HCT116 (cell line): ENCODE results near the gene VANGL1. TPM values are rescaled to one million over a fixed set of nuclear protein-coding genes. Genes with fewer than 3 reads are reported as not detected.

ENCODE experiments used
- ATAC-seq: fragments of 200-7000 bp; cut with Tn5 transposase; 2 replicates; pipeline ENCODE4 v1.9.1; 2020; ENCODE audit warnings: mild to moderate bottlenecking, moderate library complexity
- BruUV-seq: library from RNA; stranded (reverse); fragments of 400-500 nt; replicated peaks from 2 replicates; lab custom pipeline; 2021; lab: Mats Ljungman, UMichigan
- CTCF ChIA-PET: fragments of 300-600 bp; sonication (Branson Sonifier 250); formaldehyde crosslinking; loops from one replicate; lab custom pipeline; 2021; ENCODE audit warnings: antibody characterized with exemption; lab: Charles Lee
- POLR2A ChIA-PET: fragments of 300-600, 350-600 bp; sonication (Branson Sonifier 250); formaldehyde crosslinking; loops from one replicate; lab custom pipeline; 2021; ENCODE audit warnings: antibody characterized with exemption; lab: Charles Lee
- RAD21 ChIA-PET, 2 experiments: fragments of 300-600 bp; sonication (Branson Sonifier 250); formaldehyde crosslinking; loops; one replicate each; lab custom pipeline; 2023; ENCODE audit warnings: low total read pairs in 2 of 2; ENCODE audit not compliant: uncharacterized antibody in 2 of 2, unreplicated experiment in 2 of 2, low non-redundant PET in 1 of 2; lab: Charles Lee
- DNase-seq: peaks from one replicate; pipeline ENCODE4 v3.0.0-alpha.2; 2010; ENCODE audit warnings: low read depth, low spot score
- H2AFZ ChIP-seq: fragments of 200-600 bp; shearing (Covaris generic), sonication (generic); 2 replicates; pipeline ENCODE4 v1.6.1; 2017; ENCODE audit warnings: low read depth, mixed run types, mixed read lengths, antibody characterized with exemption, low read length; ENCODE audit not compliant: poor library complexity, severe bottlenecking
- H3K27ac ChIP-seq: 2 replicates; pipeline ENCODE4 v1.5.1; 2012; ENCODE audit warnings: low read depth, low read length
- H3K27me3 ChIP-seq: fragments of 200-600 bp; sonication (generic); 2 replicates; pipeline ENCODE4 v1.6.1; 2016; ENCODE audit warnings: mixed run types, low read length, mixed read lengths; ENCODE audit not compliant: insufficient read depth
- H3K36me3 ChIP-seq, 2 experiments: fragments of 200-500 bp in 1 of 2; fragments of 200-600 bp in 1 of 2; sonication (Bioruptor generic) in 1 of 2; sonication (generic) in 1 of 2; 2 replicates each; pipeline versions ENCODE4 v1.5.1 to v1.6.1; 2014 to 2016; ENCODE audit warnings: low read length in 2 of 2, inconsistent platforms in 1 of 2, mixed read lengths in 1 of 2, mixed run types in 1 of 2; ENCODE audit not compliant: insufficient read depth in 2 of 2, control insufficient read depth in 1 of 2
- H3K4me1 ChIP-seq, 2 experiments: fragments of 200-600 bp in 1 of 2; sonication (generic) in 1 of 2; 2 replicates each; pipeline versions ENCODE4 v1.5.1 to v1.6.1; 2012 to 2017; ENCODE audit warnings: low read length in 2 of 2, inconsistent platforms in 1 of 2, mild to moderate bottlenecking in 1 of 2, mixed read lengths in 1 of 2, mixed run types in 1 of 2, moderate library complexity in 1 of 2; ENCODE audit not compliant: insufficient read depth in 2 of 2, control insufficient read depth in 1 of 2
- H3K4me2 ChIP-seq: fragments of 200-600 bp; sonication (generic); 2 replicates; pipeline ENCODE4 v1.6.1; 2017; ENCODE audit warnings: mixed run types, low read length, mixed read lengths
- H3K4me3 ChIP-seq, 2 experiments: fragments of 200-600 bp in 1 of 2; sonication (generic) in 1 of 2; replicated peaks in 1 of 2; 2 replicates each; pipeline ENCODE4 v1.5.1; 2011 to 2016; ENCODE audit warnings: low read length in 2 of 2, control low read depth in 1 of 2, low read depth in 1 of 2, mild to moderate bottlenecking in 1 of 2, mixed read lengths in 1 of 2, mixed run types in 1 of 2
- H3K79me2 ChIP-seq: fragments of 200-600 bp; sonication (generic); 2 replicates; pipeline ENCODE4 v1.6.1; 2017; ENCODE audit warnings: mild to moderate bottlenecking, mixed run types, low read length, moderate library complexity, mixed read lengths; ENCODE audit not compliant: insufficient read depth
- H3K9ac ChIP-seq: fragments of 200-600 bp; sonication (generic); 2 replicates; pipeline ENCODE4 v1.6.1; 2016; ENCODE audit warnings: low read length, mixed read lengths
- H3K9me2 ChIP-seq: fragments of 200-600 bp; sonication (generic), shearing (Covaris generic); 2 replicates; pipeline ENCODE4 v1.6.1; 2017; ENCODE audit warnings: mixed run types, mild to moderate bottlenecking, moderate library complexity; ENCODE audit not compliant: insufficient read depth
- H3K9me3 ChIP-seq, 2 experiments: fragments of 200-500 bp in 1 of 2; fragments of 200-600 bp in 1 of 2; sonication (Bioruptor generic) in 1 of 2; sonication (generic) in 1 of 2; 2 replicates each; pipeline ENCODE4 v1.6.1; 2014 to 2017; ENCODE audit warnings: low read length in 2 of 2, mixed read lengths in 2 of 2, inconsistent platforms in 1 of 2, low read depth in 1 of 2, mild to moderate bottlenecking in 1 of 2, mixed run types in 1 of 2, moderate library complexity in 1 of 2; ENCODE audit not compliant: control insufficient read depth in 1 of 2, insufficient read depth in 1 of 2
- H4K20me1 ChIP-seq: fragments of 200-600 bp; sonication (generic), shearing (Covaris generic); 2 replicates; pipeline ENCODE4 v1.6.1; 2017; ENCODE audit warnings: mixed run types, mild to moderate bottlenecking, moderate library complexity; ENCODE audit not compliant: insufficient read depth
- ATF3 ChIP-seq: IDR thresholded peaks from 2 replicates; pipeline ENCODE4 v1.6.1; 2012
- CBX3 ChIP-seq: IDR thresholded peaks from 2 replicates; pipeline ENCODE4 v1.6.1; 2012; ENCODE audit warnings: low read depth
- CEBPB ChIP-seq: IDR thresholded peaks from 2 replicates; pipeline ENCODE4 v1.6.1; 2012; ENCODE audit warnings: low read depth
- CTCF ChIP-seq, 3 experiments: fragments of 200-600 bp in 1 of 3; sonication (generic) in 1 of 3; IDR thresholded peaks in 2 of 3; conservative IDR thresholded peaks in 1 of 3; 2 replicates each; pipeline ENCODE4 v1.5.1; 2012 to 2017; ENCODE audit warnings: low read depth in 2 of 3, low read length in 2 of 3, antibody characterized with exemption in 1 of 3, borderline replicate concordance in 1 of 3, control low read depth in 1 of 3, mild to moderate bottlenecking in 1 of 3, mixed read lengths in 1 of 3, mixed run types in 1 of 3, moderate library complexity in 1 of 3; ENCODE audit not compliant: insufficient read depth in 1 of 3
- ELF1 ChIP-seq: IDR thresholded peaks from 2 replicates; pipeline ENCODE4 v1.6.1; 2012; ENCODE audit warnings: low read depth, borderline replicate concordance
- EZH2 ChIP-seq: fragments of 200-600 bp; sonication (generic); IDR thresholded peaks from 2 replicates; pipeline ENCODE4 v1.6.1; 2017; ENCODE audit warnings: antibody characterized with exemption, mixed run types
- EZH2phosphoT487 ChIP-seq: fragments of 200-600 bp; IDR thresholded peaks from 2 replicates; pipeline ENCODE4 v1.6.1; 2018; ENCODE audit warnings: antibody characterized with exemption, borderline replicate concordance
- FOSL1 ChIP-seq: IDR thresholded peaks from 2 replicates; pipeline ENCODE4 v1.6.1; 2012; ENCODE audit warnings: low read depth
- JUND ChIP-seq: IDR thresholded peaks from 2 replicates; pipeline ENCODE4 v1.6.1; 2012
- SIN3A ChIP-seq: IDR thresholded peaks from 2 replicates; pipeline ENCODE4 v1.6.1; 2012; ENCODE audit warnings: low read depth
- SP1 ChIP-seq: IDR thresholded peaks from 2 replicates; pipeline ENCODE4 v1.6.1; 2012; ENCODE audit warnings: low read depth
- TCF7L2 ChIP-seq: IDR thresholded peaks from 2 replicates; pipeline ENCODE4 v1.7.0; 2011; ENCODE audit warnings: borderline replicate concordance, inconsistent platforms; ENCODE audit not compliant: insufficient read depth, insufficient read length; ENCODE audit errors: extremely low read depth
- intact Hi-C: fragments of 100-400 bp; cut with micrococcal nuclease; formaldehyde crosslinking; loops from 2 replicates; pipeline ENCODE4 v1.10.0; 2022
- total RNA-seq: library from RNA; stranded (reverse); gene quantifications from one replicate; pipeline ENCODE4 v1.2.1, GENCODE V29; 2021; ENCODE audit not compliant: unreplicated experiment

VANGL1 gene
- total RNA-seq, 1 experiment from 2014 or later = 23.5 TPM

- H3K9me2 ChIP-seq = no peaks in the 10 kb centered on the region
- no peaks in the 10 kb centered on the region for H3K36me3 ChIP-seq
- BruUV-seq = no TSS peak
- H3K4me3 ChIP-seq = no peak overlapping the region
- H3K27me3 ChIP-seq = no peaks in the 10 kb centered on the region
- intact Hi-C loops = no loop called here
- DNase-seq = no peak
- no peak overlapping the region for H3K27ac ChIP-seq
- H3K9me3 ChIP-seq = no peaks in the 10 kb centered on the region
- no peaks in the 10 kb centered on the region for H4K20me1 ChIP-seq
- TF ChIP-seq CTCF (IDR thresholded peaks at IDR 0.05 in 2 of 3, conservative IDR thresholded peaks at IDR 0.05 in 1 of 3; ENCODE audit: borderline replicate concordance in 1 of 3, insufficient read depth in 1 of 3, low read depth in 2 of 3, low read length in 2 of 3) (no peak), FOSL1 (no peak), EZH2phosphoT487 (no peak)
- H3K4me2 ChIP-seq = no peak overlapping the region
- no peak overlapping the region for H2AFZ ChIP-seq
- no peaks in the 10 kb centered on the region for H3K4me1 ChIP-seq
- no peak for ATAC-seq
- no peaks in the 10 kb centered on the region for H3K79me2 ChIP-seq
- ChIA-PET RAD21 (no interaction called here), CTCF (no interaction called here), POLR2A (no interaction called here)
- no peak overlapping the region for H3K9ac ChIP-seq
These were observed 86.0 kb downstream of the VANGL1 start for GRCh38 chr1:115727706-115728249.

DNA sequence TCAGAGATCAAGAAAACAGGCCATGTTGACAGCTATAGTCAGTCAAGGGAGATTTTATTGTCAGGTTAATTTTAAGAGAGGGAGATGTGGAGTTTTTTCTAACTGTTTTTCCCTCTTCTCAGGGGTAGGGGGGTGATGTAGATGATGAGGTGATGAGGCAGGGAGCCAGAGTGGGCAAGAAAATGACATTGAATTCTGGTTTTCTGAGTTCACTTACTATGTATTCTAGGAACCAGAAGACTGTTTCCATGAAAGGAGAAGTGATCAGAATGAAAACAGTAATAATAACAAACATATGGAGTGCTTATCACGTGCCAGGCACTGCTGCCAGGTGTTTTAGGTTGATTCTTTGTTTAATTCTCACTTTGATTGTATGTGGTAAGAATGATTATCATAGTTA is 86.6 kb downstream of the VANGL1 start:
- no peak overlapping the region for H3K4me2 ChIP-seq
- POLR2A ChIA-PET = no interaction called here
- TF ChIP-seq SP1 (no peak), FOSL1 (no peak), ATF3 (no peak), CBX3 (no peak), TCF7L2 (no peak), JUND (no peak), CEBPB (no peak), ELF1 (no peak), CTCF (IDR thresholded peaks at IDR 0.05 in 2 of 3, conservative IDR thresholded peaks at IDR 0.05 in 1 of 3; ENCODE audit: borderline replicate concordance in 1 of 3, insufficient read depth in 1 of 3, low read depth in 2 of 3, low read length in 2 of 3) (no peak), EZH2 (no peak), SIN3A (no peak)

More for the DNA sequence above, 86.6 kb downstream of the VANGL1 start:
- Histone ChIP-seq H3K36me3 (no peaks in the 10 kb centered on the region), H3K9me2 (no peaks in the 10 kb centered on the region), H3K9me3 (no peaks in the 10 kb centered on the region), H4K20me1 (no peaks in the 10 kb centered on the region), H3K27me3 (no peaks in the 10 kb centered on the region), H3K4me3 (no peak overlapping the region), H3K79me2 (no peaks in the 10 kb centered on the region), H3K4me1 (no peaks in the 10 kb centered on the region), H2AFZ (no peak overlapping the region), H3K9ac (no peak overlapping the region), H3K27ac (no peak overlapping the region)
- DNase-seq = no peak
- BruUV-seq = no TSS peak
- ATAC-seq = no peak
- RAD21 ChIA-PET = no interaction called here
- CTCF ChIA-PET = no interaction called here
- intact Hi-C loops = no loop called here
